DMS153 (cell line): ENCODE data around the gene TMEM266.

Source experiments
- DNase-seq: peaks from one replicate; lab custom pipeline; 2025; lab: John Stamatoyannopoulos, UW

TMEM266 gene

GRCh38 chr15:76239786-76240185 is 180.0 kb downstream of the TMEM266 start:
- no peak for DNase-seq

GRCh38 chr15:76245072-76245610 is 185.4 kb downstream of the TMEM266 start:
- no peak for DNase-seq

GRCh38 chr15:76251717-76252116 is 191.9 kb downstream of the TMEM266 start:
- no peak for DNase-seq

GRCh38 chr15:76252249-76252648 is 192.5 kb downstream of the TMEM266 start:
- DNase-seq, result no peak

- no peak for DNase-seq
Measured at GRCh38 chr15:76253691-76254473, 194.1 kb downstream of the TMEM266 start.
